GM12878 (cell line): ENCODE results near the gene GRAMD1C. TPM values are rescaled to one million over a fixed set of nuclear protein-coding genes. Genes with fewer than 3 reads are reported as not detected.
A peak's percentile ranks its signal among the peaks of the same experiment; 100 is the strongest.

Source experiments
- CBX3 ChIP-seq: fragments of 200-600 bp; sonication (generic); IDR thresholded peaks from 2 replicates; pipeline ENCODE4 v1.6.1; 2016; ENCODE audit warnings: low read depth, borderline replicate concordance
- CHD1 ChIP-seq: IDR thresholded peaks from 2 replicates; pipeline ENCODE4 v1.6.1; 2012; ENCODE audit warnings: low read depth, low read length, improper control_type of control experiment
- FOXK2 ChIP-seq: fragments of 450-650 bp; IDR thresholded peaks from 2 replicates; pipeline ENCODE4 v1.6.1; 2017; ENCODE audit warnings: mild to moderate bottlenecking, moderate library complexity
- MEF2B ChIP-seq: fragments of 450-650 bp; IDR thresholded peaks from 2 replicates; pipeline ENCODE4 v1.6.1; 2018; ENCODE audit warnings: mild to moderate bottlenecking, moderate library complexity; ENCODE audit not compliant: partially characterized antibody, poor library complexity, severe bottlenecking
- MXI1 ChIP-seq: fragments of 150-350 bp; IDR thresholded peaks from 2 replicates; pipeline ENCODE4 v1.6.1; 2011; ENCODE audit warnings: low read depth, mild to moderate bottlenecking, inconsistent platforms, low read length, improper control_type of control experiment
- POU2F2 ChIP-seq: IDR thresholded peaks from 3 replicates; pipeline ENCODE4 v1.6.1; 2011; ENCODE audit warnings: low read depth, mild to moderate bottlenecking, low read length, borderline replicate concordance
- RELA ChIP-seq: fragments of 450-650 bp; IDR thresholded peaks from 2 replicates; pipeline ENCODE4 v1.8.0; 2014; ENCODE audit warnings: borderline replicate concordance; ENCODE audit not compliant: partially characterized antibody
- SUPT20H ChIP-seq: IDR thresholded peaks from 2 replicates; pipeline ENCODE4 v1.6.1; 2011; ENCODE audit warnings: low read depth, mild to moderate bottlenecking, low read length, moderate library complexity, borderline replicate concordance; ENCODE audit not compliant: control insufficient read depth
- SUZ12 ChIP-seq: fragments of 200-600 bp; sonication (generic); IDR thresholded peaks from one replicate; pipeline ENCODE4 v1.6.1; 2018; ENCODE audit warnings: antibody characterized with exemption, mild to moderate bottlenecking; ENCODE audit not compliant: unreplicated experiment
- YBX1 ChIP-seq: fragments of 450-650 bp; IDR thresholded peaks from 2 replicates; pipeline ENCODE4 v1.6.1; 2016; ENCODE audit warnings: antibody characterized with exemption
- ZNF207 ChIP-seq: fragments of 450-650 bp; IDR thresholded peaks from 2 replicates; pipeline ENCODE4 v1.6.1; 2014; ENCODE audit warnings: antibody characterized with exemption, mild to moderate bottlenecking, borderline replicate concordance
- ZZZ3 ChIP-seq: IDR thresholded peaks from 2 replicates; pipeline ENCODE4 v1.6.1; 2011; ENCODE audit warnings: low read depth; ENCODE audit not compliant: control insufficient read depth, insufficient read length
- polyA plus RNA-seq, 11 experiments: library from polyadenylated mRNA; depleted of rRNA in 4 of 11; unstranded in 6 of 11; stranded (reverse) in 5 of 11; fragments of >200 nt; fragmentation: Nextera tagmentation in 4 of 11; fragmentation: Illumina TruSeq in 1 of 11; extraction: Ambion mirVana in 4 of 11; extraction: Trizol in 1 of 11; gene quantifications; 1 replicate in 1 of 11; 2 replicates in 10 of 11; pipeline versions ENCODE4 v1.2.1 to v1.2.3, GENCODE V29; 2011 to 2016; ENCODE audit warnings: inconsistent platforms in 2 of 11, missing spikeins in 2 of 11, low read depth in 1 of 11
- total RNA-seq, 4 experiments: library from RNA; depleted of rRNA in 3 of 4; stranded (reverse); fragments of >200 nt in 3 of 4; fragmentation: Illumina TruSeq in 1 of 4; extraction: Trizol in 1 of 4; gene quantifications; 2 replicates each; pipeline versions ENCODE4 v1.2.1 to v1.2.3, GENCODE V29; 2013 to 2021
- TF ChIP-seq, protein P1 (sequence below): fragments of 450-650 bp; IDR thresholded peaks from 2 replicates; pipeline ENCODE4 v1.6.1; 2016; ENCODE audit warnings: mild to moderate bottlenecking, moderate library complexity, borderline replicate concordance
- TF ChIP-seq, protein P2 (sequence below): fragments of 450-650 bp; IDR thresholded peaks from 2 replicates; pipeline ENCODE4 v1.6.1; 2018; ENCODE audit warnings: mild to moderate bottlenecking, low read depth, moderate library complexity; ENCODE audit not compliant: partially characterized antibody
- TF ChIP-seq, protein P3 (sequence below): fragments of 450-650 bp; IDR thresholded peaks from 2 replicates; pipeline ENCODE4 v1.6.1; 2018; ENCODE audit warnings: borderline replicate concordance, mild to moderate bottlenecking; ENCODE audit not compliant: partially characterized antibody

The GRAMD1C gene
- total and polyA plus RNA-seq, 10 of the 15 experiments (the other 5 are each of a cell fraction or from before 2014, with no cell fraction given), result 3.2 to 9.2 (median 5.5) TPM

DNA sequence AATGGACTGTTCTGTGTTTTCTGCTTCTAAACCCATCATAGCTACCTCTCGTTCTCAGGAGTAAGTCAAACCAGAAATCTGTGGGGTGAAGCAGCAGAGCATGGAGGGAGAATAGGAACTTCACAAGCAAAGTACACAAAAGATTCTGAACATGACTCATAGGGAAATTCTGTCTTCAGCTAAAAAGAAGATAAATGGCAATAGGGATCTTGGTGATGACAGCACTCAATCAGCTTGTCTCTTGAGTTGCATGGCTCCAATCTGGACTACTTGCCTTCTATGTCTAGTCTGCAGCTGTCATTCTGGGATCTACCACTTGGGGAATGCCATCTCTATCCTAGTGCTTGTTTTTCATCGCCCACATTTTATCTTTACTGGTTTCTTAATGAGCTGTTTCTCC lies 13.5 kb upstream of the GRAMD1C start (continued):
- TF ChIP-seq, protein P1, sequence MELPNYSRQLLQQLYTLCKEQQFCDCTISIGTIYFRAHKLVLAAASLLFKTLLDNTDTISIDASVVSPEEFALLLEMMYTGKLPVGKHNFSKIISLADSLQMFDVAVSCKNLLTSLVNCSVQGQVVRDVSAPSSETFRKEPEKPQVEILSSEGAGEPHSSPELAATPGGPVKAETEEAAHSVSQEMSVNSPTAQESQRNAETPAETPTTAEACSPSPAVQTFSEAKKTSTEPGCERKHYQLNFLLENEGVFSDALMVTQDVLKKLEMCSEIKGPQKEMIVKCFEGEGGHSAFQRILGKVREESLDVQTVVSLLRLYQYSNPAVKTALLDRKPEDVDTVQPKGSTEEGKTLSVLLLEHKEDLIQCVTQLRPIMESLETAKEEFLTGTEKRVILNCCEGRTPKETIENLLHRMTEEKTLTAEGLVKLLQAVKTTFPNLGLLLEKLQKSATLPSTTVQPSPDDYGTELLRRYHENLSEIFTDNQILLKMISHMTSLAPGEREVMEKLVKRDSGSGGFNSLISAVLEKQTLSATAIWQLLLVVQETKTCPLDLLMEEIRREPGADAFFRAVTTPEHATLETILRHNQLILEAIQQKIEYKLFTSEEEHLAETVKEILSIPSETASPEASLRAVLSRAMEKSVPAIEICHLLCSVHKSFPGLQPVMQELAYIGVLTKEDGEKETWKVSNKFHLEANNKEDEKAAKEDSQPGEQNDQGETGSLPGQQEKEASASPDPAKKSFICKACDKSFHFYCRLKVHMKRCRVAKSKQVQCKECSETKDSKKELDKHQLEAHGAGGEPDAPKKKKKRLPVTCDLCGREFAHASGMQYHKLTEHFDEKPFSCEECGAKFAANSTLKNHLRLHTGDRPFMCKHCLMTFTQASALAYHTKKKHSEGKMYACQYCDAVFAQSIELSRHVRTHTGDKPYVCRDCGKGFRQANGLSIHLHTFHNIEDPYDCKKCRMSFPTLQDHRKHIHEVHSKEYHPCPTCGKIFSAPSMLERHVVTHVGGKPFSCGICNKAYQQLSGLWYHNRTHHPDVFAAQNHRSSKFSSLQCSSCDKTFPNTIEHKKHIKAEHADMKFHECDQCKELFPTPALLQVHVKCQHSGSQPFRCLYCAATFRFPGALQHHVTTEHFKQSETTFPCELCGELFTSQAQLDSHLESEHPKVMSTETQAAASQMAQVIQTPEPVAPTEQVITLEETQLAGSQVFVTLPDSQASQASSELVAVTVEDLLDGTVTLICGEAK, result no peak
- TF ChIP-seq ZNF207 (no peak), MEF2B (no peak), MXI1 (no peak), POU2F2 (no peak; the same call in 2 of the 3 replicates), SUZ12 (no peak), CHD1 (no peak), YBX1 (no peak), ZZZ3 (no peak), CBX3 (no peak), FOXK2 (no peak), SUPT20H (no peak), RELA (peak; percentile 66)
- TF ChIP-seq, protein P2, sequence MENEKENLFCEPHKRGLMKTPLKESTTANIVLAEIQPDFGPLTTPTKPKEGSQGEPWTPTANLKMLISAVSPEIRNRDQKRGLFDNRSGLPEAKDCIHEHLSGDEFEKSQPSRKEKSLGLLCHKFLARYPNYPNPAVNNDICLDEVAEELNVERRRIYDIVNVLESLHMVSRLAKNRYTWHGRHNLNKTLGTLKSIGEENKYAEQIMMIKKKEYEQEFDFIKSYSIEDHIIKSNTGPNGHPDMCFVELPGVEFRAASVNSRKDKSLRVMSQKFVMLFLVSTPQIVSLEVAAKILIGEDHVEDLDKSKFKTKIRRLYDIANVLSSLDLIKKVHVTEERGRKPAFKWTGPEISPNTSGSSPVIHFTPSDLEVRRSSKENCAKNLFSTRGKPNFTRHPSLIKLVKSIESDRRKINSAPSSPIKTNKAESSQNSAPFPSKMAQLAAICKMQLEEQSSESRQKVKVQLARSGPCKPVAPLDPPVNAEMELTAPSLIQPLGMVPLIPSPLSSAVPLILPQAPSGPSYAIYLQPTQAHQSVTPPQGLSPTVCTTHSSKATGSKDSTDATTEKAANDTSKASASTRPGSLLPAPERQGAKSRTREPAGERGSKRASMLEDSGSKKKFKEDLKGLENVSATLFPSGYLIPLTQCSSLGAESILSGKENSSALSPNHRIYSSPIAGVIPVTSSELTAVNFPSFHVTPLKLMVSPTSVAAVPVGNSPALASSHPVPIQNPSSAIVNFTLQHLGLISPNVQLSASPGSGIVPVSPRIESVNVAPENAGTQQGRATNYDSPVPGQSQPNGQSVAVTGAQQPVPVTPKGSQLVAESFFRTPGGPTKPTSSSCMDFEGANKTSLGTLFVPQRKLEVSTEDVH, result no peak
- TF ChIP-seq, protein P3, sequence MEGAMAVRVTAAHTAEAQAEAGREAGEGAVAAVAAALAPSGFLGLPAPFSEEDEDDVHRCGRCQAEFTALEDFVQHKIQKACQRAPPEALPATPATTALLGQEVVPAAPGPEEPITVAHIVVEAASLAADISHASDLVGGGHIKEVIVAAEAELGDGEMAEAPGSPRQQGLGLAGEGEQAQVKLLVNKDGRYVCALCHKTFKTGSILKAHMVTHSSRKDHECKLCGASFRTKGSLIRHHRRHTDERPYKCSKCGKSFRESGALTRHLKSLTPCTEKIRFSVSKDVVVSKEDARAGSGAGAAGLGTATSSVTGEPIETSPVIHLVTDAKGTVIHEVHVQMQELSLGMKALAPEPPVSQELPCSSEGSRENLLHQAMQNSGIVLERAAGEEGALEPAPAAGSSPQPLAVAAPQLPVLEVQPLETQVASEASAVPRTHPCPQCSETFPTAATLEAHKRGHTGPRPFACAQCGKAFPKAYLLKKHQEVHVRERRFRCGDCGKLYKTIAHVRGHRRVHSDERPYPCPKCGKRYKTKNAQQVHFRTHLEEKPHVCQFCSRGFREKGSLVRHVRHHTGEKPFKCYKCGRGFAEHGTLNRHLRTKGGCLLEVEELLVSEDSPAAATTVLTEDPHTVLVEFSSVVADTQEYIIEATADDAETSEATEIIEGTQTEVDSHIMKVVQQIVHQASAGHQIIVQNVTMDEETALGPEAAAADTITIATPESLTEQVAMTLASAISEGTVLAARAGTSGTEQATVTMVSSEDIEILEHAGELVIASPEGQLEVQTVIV, result no peak
